ENCODE results near the gene ABCA6.
"Not testable (repeated sequence)": the region's sequence is repeated elsewhere in the genome, so short reads cannot be mapped to it uniquely, and the experiment has no call there.

Gene ABCA6

DNA sequence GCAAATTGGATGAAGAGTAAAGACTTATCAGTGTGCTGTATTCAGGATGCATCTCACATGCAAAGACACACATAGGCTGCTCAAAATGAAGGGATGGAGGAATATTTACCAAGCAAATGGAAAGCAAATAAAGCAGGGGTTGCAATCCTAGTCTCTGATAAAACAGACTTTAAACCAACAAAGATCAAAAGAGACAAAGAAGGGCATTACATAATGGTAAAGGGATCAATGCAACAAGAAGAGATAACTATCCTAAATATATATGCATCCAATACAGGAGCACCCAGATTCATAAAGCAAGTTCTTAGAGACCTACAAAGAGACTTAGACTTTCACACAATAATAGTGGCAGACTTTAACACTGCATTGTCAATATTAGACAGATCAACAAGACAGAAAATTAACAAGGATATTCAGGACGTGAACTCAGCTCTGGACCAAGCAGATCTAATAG lies 68.9 kb downstream of the ABCA6 start:
- DNase-seq = not testable (repeated sequence)

DNA sequence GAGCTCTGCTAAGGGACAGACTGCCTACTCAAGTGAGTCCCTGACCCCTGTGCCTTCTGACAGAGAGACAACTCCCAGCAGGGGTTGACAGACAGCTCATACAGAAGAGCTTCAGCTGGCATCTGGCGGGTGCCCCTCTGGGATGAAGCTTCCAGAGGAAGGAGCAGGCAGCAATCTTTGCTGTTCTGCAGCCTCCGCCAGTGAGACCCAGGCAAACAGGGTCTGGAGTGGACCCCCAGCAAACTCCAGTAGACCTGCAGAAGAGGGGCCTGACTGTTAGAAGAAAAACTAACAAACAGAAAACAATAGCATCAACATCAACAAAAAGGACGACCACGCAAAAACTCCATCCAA lies 70.5 kb downstream of the ABCA6 start:
- not testable (repeated sequence) for DNase-seq

DNA sequence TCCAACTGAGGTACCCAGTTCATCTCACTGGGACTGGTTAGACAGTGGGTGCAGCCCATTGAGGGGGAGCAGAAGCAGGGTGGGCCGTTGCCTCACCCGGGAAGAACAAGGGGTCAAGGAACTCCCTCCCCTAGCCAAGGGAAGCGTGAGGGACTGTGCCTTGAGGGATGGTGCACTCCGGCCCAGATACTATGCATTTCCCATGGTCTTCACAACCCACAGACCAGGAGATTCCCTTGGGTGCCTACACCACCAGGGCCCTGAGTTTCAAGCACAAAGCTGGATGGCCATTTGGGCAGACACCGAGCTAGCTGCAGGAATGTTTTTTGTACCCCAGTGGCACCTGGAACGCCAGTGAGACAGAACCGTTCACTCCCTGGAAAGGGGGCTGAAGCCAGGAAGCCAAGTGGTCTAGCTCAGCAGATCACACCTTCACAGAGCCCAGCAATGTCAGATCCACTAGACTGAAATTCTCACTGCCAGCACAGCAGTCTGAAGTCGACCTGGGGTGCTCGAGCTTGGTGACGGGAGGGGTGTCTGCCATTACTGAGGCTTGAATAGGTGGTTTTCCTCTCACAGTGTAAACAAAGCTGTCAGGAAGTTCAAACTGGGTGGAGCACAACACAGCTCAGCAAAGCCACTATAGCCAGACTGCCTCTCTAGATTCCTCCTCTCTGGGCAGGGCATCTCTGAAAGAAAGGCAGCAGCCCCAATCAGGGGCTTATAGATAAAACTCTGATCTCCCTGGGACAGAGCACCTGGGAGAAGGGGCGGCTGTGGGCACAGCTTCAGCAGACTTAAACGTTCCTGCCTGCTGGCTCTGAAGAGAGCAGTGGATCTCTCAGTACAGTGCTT lies 71.1 kb downstream of the ABCA6 start:
- not testable (repeated sequence) for DNase-seq

DNA sequence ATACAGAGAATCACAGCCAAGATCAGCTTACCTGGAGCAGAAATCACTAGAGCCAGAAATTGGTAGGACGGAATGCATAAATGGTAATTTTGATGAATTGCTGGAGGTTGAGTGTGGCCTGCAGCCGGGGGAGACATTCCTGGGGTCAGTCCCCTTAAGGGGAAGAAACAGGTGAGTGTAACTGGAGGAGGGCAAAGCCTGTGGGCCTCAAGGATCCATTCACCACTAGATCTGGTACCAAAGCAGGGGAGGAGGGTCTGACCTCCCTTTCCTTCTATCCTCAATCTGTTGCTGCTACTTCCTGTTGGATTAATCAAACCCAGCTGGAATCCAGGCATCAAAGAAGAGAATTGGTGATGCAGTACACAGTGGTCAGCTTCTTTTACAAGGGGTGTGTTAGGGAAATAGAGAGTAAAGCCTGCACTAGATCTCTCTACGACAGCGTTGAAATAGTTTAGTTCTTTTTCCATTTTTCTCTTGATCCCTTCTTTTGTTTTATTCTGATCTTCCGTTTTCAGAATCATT lies 72.4 kb downstream of the ABCA6 start:
- DNase-seq = no peak

DNA sequence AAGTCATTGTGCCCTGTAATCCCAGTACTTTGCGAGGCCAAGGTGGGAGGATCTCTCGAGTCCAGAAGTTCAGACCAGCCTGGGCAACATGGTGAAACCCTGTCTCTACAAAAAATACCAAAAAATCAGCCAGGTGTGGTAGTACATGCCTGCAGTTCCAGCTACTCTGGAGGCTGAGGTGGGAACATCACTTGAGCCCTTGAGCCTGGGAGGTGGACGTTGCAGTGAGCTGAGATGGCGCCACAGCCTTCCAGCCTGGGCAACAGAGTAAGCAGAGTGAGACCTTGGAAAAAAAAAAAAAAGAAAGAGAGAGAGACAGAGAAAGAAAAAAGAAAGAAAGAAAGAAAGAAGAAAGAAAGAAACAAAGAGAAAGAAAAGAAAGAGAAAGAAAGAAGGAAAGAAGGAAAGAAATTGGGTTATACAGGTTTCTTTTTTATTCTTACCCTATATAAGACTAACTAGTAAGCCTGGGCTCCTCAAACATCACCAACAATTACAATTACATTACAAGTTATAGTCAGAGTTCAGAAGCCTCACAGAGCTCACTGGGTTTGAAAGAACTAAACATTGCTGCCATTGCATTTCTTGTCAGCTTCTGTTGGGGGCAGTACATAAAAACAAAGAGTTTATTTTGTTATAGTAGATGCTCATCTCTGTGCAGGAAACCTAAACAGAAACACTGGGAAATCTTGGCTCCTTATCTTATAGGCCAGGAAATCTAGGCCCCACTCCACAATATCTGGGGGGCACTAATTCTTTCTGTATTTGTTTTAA lies 74.2 kb downstream of the ABCA6 start:
- no peak for DNase-seq

DNA sequence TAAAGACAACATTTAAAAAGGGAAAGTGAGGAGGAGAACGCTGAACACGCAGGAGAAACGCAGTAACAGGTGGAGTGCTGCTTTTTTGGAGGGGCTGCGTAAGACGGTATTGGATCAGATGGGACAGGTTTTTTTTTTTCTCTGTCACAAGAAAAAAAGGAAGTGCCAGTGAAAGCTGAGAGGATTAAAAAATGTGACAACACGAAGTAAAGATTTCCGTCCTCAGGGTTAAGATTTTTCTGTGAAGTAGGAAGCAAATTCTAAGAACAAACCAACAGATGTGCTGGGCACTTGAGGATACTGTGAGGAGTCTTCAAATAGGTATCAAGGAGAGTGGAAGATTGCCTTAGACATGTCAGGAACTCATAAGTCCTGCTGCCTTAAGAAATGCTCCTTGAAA lies 75.2 kb downstream of the ABCA6 start:
- DNase-seq = no peak

DNA sequence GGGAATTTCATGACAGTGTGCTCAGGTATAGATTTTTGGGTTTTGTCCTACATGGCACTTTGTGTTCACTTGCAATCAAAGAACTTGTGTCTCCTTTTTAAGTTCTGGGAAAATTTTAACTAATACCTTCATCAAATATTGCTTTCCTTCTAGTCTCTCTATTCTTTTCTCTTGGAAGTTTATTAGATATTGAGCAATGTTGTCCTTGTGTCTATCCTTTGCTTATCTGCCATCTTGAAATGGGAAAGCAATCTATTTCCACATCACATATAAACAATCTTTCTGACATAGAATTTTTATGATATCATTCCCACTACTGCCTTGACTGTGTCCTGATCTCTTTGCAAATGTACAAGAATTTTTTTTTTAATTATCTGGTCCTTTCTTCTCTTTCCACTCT lies 76.6 kb downstream of the ABCA6 start:
- DNase-seq = no peak

DNA sequence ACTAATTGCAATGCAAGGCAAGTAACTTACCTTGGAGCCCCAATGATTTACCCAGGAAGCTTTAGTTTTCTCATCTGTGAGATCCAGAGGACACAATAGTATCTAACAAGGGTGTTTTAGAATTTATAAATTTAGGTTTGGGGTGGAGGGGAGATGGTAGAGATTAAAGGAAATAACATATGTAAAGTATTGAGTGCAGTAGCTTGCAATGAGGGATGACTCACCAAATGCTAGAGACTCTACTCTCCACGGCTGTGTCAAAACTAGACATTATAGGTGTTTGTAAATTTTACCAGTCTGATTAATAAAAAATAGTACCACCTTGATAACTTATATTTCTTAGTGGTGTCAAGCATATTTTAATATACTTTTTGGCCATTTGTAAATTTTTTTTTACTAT lies 77.2 kb downstream of the ABCA6 start:
- no peak for DNase-seq

DNA sequence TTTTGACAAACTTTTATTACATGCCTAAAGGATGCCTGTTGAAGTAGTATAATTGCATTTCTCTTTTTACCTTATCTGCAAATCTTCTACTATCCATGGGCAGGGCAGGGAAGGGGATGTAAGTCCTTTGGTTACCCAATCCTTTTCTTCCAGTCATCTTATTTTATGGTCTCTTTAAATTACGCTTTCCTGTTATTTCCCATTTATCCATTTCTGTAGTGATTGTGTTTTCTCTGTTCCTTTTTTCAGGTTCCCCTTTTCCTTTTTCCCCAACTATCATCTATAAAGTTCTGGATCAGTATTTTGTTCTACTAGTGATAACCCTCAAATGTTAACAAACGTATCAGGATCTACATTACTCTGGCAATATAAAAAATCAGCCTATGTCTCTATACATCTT lies 77.7 kb downstream of the ABCA6 start:
- no peak for DNase-seq

DNA sequence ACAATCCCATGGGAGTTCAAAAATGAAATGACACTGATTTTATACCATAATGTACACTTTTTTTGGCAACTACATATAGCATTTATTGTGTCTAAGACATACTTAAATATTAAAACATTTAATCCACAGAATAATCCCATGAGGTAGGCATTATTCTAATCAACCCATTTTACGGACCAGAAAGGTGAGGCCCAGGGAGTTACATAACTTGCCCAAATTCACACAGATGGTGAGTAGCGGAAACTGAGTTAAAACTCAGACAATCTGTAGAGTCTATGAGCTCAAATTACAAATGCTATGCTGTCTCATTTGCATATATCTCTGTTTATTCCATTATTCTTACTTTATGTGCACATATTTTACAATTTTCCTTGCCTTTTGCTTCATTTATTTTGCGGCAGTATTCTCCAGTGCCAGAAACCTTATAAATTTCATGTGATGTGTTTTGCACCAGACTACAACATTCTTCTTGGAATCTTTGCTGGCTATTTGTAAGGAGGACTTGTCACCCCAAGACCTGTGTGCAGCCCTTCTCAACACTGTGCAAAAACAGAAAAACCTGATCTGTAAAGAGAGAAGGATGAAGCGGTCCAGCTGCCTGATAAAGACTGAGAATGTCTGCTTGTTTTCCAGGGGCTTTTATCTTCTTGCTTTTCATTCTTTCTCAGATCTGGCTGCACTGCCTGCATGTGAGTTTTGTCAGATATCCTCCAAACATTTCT lies 78.7 kb downstream of the ABCA6 start:
- DNase-seq = no peak

DNA sequence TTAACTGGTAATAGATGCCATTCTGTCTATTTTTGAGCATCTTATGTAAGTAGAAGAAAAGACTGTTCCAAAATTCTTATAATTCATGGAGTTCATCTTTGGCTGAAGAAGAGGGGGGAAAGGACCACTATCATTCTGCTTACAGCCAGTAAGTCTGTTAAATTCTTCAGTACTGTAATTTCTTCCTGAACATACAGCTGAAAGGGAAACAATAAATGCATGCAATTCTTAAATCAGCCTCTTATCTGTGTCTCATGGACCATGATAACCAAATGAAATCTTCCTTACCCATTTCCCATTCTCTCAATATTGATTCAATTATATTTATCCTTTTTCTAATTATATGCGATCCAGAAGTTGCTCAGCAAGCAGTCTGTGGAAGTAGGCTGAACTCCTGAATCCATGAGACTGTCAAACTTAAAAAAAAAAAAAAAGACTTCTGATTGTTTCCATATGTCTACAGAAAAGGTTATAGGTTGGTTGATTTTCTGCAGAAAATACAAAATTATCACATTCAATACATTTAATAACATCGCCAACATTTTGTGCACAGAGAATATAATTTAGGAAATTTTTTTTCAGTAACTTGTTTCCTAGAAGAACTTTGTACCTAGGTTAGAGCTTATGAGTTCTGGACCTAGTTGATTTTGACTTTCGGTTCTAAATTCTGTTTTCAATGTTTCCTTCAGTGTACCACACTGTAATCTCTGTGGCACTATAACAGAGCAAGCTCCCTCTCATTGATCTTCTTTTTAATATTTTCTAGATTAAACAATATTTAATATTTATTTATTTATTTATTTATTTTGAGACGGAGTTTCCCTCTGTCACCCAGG lies 79.8 kb downstream of the ABCA6 start:
- no peak for DNase-seq

DNA sequence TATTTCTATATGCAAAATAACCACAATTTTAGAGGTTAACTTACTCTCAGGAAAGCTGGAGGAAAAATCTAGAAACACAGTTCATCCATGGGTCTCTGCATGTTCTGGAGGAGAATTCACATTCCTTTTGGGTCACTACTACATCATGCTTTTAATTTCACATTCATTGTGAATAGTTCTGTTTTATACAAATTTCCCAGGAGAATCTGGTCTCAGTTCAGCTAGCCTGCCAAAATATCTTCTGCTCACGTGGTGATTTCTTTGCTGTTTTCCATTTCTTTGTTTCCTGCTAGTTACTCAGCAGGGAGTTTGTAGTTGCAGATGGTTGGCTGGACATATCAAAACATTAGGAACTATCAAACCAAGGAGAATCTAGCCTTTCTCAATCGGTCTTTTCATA lies 80.9 kb downstream of the ABCA6 start, which contains the start of gene ABCA9:
TSS of gene ABCA9 (minus strand) at position 106 of the 400 bp plus-strand sequence. CDS start 9,801 bp downstream, outside the sequence.
- no peak for DNase-seq

DNA sequence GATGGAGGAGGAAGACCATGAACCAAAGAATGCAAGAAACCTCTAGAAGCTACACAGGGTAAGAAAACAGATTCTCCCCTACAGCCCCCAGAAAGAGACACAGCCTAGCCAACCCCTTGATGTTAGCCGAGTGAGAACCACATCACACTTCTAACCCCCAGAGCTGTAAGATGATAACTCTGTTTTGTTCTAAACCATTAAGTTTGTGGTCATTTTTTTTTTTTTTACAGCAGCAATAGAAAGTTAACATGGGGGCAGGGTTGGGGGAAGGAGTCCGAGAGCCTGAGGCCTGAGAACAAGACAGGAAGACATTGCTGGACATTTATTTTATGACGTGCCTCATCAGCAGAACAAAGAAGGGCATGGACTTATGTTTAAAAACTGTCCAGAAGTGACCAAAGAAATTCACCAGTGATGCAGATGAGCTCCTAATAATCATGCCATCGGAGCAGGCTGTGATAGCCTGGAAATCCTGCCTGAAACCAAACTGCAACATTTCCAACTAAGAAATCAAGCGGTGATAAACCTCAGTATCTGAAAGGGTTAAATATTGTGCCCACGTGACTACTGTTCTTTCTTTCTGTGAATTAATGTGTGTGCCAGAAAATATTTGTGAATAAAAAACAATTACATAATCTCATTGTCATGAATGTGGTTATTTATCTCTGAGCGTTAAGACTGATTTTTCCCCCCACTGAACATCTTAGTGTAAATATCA lies 82.1 kb downstream of the ABCA6 start:
- no peak for DNase-seq

DNA sequence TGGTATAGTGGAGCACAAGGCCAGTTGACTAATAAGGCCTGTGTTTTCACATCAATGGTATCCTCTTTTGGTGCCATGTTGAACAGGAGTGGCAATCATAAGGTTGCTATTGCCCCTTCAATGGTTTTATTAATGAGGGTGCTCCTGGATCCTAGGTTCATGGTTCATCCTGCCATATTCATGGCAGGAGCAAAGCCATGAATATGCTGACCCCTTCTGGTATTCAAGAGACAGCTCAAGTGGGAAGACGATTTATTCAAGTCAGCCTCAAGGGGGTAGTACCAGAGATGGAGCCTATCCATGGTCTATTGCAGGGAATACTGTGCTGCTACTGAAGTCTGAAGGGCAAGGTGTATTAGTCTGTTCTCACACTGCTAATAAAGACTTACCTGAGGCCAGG lies 83.5 kb downstream of the ABCA6 start:
- DNase-seq = no peak

DNA sequence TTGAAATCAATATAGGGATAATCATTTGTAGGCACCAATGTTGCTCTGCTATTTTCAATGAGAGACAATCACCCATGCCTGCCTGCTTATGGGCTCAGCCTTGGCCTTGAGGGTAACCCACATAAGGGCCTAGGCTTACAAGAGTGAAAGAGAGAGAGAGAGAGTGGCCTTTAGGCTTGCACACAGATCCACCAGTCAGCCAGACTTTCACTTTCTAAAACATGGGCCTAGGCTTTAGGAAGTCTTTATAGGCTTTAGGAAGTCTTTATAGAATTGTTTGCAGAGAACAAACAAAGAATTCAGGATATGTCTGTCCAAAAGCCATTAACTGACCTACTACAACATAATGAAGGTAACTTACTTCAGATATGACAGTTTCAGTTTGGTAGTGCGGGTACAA lies 84.4 kb downstream of the ABCA6 start:
- no peak for DNase-seq

DNA sequence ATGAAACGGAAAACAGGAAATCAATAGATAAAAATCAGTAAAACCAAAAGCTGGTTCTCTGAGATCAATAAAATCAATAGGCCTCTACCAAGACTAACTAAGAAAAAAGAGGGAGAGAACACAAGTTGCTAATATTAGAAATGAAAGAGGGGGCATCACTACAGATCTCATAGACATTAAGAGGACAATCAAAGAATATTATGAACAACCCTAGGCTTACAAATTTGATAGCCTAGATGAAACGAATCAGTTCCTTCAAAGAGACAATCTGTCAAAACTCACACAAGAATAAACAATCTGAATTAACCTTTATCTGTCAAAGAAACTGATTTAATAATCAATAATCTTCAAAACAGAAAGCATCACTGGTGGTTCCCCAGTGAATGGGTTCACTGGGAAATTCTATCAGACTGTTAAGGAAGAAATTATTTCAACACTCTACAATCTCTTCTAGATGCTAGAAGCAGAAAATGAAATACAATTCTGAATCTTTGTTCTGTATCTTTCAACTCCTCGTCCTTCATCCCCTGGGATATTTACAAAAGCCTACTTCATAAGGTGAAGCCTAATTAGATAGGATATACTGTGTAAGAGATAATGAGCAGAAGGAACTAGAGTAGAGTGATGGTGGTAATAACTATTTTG lies 85.4 kb downstream of the ABCA6 start:
- DNase-seq = no peak

DNA sequence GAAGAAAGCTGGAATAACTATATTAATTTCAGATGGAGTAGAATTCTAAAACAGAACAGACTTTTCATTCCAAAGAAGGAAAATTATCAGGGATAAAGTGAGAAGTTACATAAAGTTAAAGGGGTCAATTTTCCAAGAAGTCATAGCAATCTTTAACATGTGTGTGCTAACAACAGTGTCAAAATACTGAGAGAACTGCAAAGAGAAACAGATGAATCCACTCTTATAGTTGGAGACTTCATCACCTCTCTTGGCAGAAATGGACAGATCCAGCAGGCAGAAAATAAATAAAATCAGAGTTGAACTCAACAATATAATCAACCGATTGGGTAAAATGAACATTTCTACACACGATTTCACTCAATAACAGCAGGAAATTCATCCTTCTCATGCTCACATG lies 86.4 kb downstream of the ABCA6 start:
- DNase-seq = no peak

DNA sequence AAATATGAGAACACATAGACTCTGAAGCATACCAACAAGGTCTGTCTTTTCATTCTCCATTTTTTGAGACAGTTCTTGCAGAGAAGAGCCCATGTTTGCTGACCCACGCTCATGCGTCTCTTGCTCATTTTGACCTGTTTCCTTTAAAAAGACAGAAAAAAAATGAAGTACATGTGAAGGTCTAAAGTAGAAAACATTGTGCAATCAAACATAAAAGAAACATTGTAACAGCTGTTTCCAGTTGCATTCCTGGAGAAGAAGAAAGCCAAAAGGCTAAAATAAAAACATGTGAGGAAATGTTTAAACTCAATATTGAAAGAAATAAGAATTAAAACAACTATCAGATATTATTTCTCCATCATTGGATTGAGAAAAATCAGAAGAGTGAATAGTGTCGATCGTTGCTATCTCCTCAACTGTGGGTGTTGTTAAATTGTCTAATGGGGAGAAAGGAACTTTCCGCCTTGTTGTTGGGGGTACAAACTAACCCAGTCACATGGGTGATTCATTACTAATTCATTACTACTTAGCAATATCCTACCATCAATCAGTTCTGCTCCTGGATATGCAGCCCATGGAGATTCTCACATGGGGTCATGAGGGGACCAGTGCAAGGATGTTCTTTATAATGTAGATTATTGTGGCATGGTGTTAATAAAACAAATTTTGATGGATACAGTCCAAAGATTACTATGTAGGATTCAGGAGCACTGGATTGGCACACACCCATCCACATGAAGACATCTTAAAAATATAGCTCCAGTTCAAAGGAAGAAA lies 90.5 kb downstream of the ABCA6 start:
- no peak for DNase-seq

DNA sequence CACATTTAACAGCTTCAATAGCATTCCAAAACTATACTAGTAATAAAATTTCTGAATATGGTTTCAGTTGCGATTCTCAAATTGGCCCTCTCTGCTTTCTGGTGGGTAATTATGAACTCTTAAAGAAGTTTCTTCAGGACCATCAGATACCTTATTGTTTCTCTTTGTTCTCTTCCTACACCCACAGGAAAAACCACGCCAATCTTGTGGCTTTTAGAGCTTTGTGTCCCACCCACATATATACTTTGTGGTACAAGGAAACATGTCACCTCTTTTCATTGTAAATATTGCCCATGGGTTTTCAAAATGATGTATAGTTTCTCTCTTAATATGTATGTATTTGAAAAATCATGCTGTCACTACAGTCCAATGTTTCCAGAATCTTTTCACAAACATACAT lies 93.1 kb downstream of the ABCA6 start:
- DNase-seq = no peak
